Stimulated activated CD4-positive, alpha-beta T cell treated with anti-CD3 and anti-CD28 coated beads, TNF-alpha, amount 100 ng/mL, for 48 hours (primary cell): ENCODE data around the gene CDO1.

Experiments used
- DNase-seq, 3 donors: peaks; one replicate each; pipeline ENCODE4 v3.0.0-alpha.2; 2020; ENCODE audit warnings: low read depth in 3 of 3

Gene CDO1

GRCh38 chr5:115816226-115817081 lies at the start of gene CDO1:
TSS of gene CDO1 (minus strand) at chr5:115816659. CDS start at chr5:115816397, 262 bp downstream.
- DNase-seq, result no peak

- no peak for DNase-seq
Observed at GRCh38 chr5:115859378-115859777, 42.9 kb upstream of the CDO1 start.

- DNase-seq, result no peak
Observed at GRCh38 chr5:115858396-115858795, 41.9 kb upstream of the CDO1 start.

DNA sequence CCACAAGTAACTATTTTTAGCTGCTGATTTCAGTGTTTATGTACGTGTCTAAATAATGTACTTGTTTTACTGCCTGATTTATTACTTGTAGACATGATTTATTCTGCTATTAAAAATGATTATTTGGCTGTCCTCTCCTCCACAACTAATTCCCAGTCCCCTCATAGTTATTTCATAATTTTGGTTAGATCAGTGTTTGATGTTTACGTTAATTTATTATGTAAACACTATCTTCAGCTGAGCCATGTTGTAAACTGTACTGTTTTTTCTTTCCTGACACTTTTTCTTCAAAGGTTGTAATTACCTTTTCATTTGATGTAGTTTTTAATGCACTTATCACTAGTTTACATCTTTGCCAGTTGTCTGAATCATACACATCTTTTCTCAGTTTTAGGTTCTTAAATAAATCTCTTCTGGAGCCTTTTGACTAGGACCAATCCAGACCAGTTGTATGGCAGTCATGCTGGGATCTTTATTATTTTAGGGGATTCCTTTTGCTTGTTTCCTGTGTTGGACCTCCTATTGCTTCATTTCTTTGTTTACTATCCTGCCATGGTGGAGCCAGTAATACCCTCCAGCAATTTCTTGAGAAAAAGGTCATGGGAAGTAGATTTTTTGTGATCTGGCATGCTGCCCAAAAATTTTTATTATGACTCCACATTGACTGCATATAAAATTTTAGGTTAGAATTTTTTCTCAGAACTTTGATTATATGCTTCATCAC lies 41.3 kb upstream of the CDO1 start:
- DNase-seq, result no peak

- DNase-seq, result no peak
Observed at GRCh38 chr5:115857057-115857479, 40.6 kb upstream of the CDO1 start.

- no peak for DNase-seq
Observed at GRCh38 chr5:115855959-115856358, 39.5 kb upstream of the CDO1 start.

- no peak for DNase-seq
Observed at GRCh38 chr5:115854139-115854538, 37.7 kb upstream of the CDO1 start.

DNA sequence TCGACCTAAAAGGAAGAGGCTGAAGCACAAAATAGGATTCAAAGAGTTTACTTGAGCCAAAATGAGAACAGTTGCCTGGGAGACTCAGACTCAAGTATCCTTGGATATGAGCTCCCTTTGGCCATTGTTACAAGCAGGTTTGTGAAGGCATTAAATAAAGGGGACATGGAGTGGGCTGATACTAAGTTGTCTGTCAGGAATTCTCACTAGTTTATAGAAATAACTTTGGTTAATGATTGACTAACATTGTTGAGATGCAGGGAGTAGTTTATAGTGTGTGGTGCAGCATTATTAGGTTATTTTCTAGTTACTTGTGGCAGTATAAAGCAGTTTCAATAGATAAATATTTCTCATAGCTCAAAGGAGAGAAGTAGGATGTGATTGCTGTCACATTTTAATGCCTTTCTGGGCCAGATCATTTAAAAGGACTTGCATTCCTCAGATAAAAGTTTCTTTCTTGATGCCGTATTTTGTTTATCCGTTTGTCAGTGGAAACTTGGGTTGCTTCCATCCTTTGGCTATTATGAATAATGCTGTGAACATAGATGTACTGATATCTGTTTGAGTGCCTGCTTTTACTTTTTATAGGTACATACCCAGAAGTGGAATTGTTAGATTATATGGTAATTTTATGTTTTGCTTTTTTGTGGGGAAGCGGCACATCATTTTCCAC lies 34.4 kb upstream of the CDO1 start:
- DNase-seq, result no peak

DNA sequence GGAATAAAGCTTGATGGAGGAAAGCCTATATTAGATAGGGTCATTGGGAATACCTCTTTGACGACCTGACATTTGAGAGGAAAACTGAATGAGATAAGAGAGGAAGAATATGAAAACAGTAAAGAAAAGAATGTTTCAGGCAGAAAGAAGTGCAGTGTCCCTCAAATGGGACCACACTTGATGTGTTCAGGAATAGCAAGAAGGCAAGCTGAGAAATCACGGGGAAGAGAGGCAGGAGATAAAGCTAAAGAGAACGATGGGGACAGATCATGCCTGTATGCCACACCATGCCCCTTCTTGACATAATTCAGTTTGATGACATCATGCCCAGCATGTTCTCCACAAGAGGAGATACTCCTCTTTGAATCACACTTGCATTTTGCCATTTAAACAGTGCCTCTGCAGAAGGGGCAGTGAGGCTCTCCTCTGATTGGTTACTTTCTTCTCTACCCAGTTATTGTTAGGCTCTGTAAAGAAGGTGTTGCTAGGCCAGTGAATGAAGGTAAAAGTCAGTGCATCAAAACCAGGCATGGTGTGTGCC lies 32.9 kb upstream of the CDO1 start:
- no peak for DNase-seq

GRCh38 chr5:115847290-115847689 lies 30.8 kb upstream of the CDO1 start:
- DNase-seq, result no peak

- DNase-seq, result no peak
Observed at GRCh38 chr5:115844321-115844817, 27.9 kb upstream of the CDO1 start.

DNA sequence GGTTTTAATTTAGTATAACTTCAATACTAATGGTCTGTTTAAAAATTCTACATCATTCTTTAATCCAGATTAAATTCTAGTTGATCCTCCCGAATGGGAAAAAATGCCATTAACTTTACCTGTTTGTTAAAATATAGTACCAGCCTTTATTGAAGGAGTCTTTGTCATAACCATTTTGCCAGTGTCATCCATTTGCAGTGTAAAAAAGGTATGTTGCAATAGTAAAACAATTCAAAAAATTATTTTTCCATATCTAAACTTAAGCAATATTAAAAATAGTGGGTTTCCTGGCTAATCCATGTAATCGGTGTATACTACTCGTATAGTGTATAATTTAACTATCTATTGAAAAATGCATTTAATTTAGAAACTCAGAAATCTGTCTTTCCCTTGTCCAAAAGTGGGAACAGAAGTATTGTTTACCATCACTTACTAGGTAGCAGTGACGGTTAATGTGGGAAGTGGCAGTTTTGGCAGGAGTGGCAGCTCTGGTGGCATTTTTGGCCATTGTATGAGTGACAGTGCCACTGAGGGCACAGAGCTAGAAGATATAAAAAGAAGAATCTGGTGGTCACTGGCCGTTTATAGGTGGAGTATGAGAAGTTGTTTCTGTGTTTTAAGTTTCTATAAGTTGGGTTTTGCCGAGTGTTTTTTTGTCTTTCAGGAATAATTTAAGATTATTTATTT lies 27.1 kb upstream of the CDO1 start:
- DNase-seq, result no peak

DNA sequence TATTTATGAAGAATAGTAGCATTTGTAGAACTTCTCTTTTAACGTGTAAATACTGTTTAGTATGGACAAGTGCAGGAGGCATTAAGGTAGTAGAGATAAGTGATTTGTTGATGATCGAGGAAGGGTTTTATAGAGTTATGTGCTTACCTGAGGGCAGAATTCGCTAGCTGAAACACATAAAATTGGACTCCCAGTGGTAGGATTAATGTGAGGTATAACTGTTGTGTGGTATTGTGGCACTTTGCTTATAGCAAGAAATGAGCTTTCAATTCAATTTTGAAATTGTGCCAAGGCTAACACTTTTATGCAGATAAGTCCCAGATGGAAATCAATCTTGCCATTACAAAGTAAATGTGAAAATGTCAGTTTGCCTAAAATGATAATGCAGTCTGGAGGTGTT lies 26.5 kb upstream of the CDO1 start:
- no peak for DNase-seq

DNA sequence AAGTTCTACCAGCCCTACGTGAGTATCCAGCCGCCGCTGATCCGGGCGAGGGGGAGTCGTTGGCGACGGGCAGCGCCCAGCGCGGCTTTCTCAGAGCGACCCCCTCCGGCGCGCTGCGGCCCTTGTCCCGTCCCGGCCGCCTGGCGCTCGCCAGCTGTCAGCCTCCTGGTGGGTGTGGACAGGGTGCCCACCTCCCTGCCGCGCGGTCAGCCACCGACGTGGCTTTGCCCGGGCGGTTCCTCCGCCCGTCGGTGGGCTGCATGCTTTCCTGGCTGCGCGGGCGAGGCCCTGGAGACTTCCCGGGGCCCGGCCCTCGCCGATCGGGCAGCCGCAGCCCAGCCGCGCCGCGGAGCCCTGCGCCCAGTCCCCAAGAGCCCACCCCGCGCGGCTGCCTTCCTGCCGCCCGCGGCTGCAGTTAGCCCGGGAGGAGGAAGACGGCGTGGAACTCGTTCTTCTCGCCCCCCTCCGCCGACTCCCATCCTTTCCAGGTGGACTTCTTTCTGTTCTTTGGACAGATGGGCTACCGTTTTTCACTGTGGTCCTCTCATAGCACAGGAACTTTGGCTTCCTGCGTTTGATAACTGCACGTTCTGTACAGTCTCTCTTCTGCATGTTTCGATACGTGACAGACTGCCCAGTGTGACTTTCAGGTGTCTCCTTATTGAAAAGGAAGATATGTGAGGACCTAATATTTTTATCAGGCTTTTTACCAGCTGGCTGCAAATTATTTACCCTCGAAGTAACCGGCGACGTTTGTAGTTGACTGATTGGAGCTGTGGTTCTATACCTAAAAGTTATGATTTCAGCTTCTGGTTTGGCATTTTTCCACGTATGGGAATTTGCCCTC lies 25.9 kb upstream of the CDO1 start:
- peak in 1 of 3 donors; percentile 7 for DNase-seq

DNA sequence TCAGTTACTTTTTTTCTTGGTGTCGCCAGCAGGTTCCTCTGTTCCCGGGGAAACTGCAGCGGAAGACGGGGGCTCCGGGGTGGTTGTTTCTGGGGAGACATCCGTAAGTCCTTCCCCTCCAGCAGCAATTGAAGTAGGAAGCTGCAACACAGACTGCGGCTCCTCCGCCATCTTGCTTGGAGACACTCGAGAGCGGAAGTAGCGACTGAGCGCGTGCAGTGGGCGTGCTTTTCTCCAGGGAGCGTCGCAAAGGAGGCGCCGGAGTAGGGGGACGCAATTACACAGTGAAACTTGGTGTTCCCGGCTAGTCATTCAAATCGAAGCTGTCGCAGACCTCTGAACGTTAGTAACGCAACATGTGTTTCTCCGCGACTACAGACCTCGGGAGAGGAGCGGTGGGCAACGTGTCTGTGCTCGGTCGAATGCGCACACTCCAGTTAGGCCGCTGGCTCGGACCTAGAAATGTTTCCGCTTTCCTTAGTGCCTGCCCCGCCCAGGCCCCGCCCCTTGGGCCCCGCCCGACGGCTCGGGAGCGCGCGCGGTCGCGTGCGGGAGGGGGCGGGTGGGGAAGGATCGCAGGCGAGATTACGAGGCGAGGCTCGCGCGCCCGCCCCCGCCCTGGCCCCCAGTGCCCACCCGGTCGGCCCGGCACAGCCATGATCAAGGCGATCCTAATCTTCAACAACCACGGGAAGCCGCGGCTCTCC lies 25.1 kb upstream of the CDO1 start, which contains the start of the genes AP3S1 and ATG12:
AP3S1 (plus strand) TSS at position 554 of the 707 bp plus-strand sequence; CDS start at position 657, 103 bp downstream.
ATG12 (minus strand) TSS at position 184 of the 707 bp plus-strand sequence; CDS start at position 171, 13 bp downstream.
- DNase-seq, result peak; percentile 75 to 83 (median 82)

DNA sequence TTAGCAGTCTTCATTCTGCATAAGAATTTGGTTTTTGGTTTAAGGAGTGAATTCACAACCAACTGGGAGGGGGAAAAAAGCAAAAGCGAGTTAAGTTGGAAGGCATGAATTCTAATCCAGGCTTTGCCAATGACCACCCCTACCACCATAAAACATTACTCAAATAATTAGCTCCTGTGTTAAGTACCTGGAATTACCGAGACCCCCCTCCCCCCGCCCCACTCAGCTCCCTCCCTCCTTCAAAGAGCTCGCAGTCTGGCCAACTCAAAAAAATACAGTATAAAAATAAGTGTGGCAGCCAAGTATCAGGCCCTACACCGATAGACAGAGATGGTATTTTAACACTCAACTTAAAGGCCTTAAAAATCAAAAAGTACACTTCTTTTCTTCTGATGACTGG lies 24.4 kb upstream of the CDO1 start:
- DNase-seq, result no peak

DNA sequence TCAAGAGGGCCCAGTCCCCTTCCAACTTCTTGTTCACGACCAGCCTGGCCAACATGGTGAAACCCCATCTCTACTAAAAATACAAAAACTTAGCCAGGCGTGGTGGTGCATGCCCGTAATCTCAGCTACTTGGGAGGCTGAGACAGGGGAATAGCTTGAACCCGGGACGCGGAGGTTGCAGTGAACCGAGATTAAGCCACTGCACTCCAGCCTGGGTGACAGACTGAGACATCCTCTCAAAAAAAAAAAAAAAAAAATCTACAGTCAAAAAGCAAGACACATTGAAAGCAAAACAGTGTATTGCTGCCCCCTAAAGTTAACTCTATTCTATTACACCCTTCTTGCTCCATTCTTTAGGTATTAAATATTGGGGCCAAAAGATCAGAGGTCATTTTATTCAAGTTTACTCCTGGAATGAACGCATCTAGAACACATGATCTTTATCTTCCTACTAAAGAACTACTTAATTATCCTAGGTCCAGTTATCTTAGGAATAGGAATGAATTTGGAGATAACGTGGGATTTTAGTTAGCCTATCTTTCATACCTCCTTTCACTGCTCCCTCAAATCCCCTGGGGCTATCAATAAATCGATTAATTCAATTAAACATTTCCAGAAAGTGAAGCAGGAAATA lies 22.5 kb upstream of the CDO1 start:
- no peak for DNase-seq

GRCh38 chr5:115835481-115835880 lies 19.0 kb upstream of the CDO1 start:
- no peak for DNase-seq

- DNase-seq, result no peak
Observed at GRCh38 chr5:115831163-115831768, 14.8 kb upstream of the CDO1 start.
